Choroid plexus epithelial cell (primary cell): ENCODE measurements around the gene CHCHD6.

Experiments
- DNase-seq: peaks from one replicate; pipeline ENCODE4 v3.0.0-alpha.2; 2010; ENCODE audit warnings: low read depth
- H3K4me3 ChIP-seq: 2 replicates; pipeline ENCODE4 v1.5.1; 2011; ENCODE audit warnings: low read depth, mild to moderate bottlenecking, control low read depth, low read length, moderate library complexity
- TF ChIP-seq, protein P1 (sequence below): conservative IDR thresholded peaks from 2 replicates; pipeline ENCODE4 v1.5.1; 2011; ENCODE audit warnings: low read depth, mild to moderate bottlenecking, control low read depth, inconsistent platforms, low read length, moderate library complexity

CHCHD6 gene

DNA sequence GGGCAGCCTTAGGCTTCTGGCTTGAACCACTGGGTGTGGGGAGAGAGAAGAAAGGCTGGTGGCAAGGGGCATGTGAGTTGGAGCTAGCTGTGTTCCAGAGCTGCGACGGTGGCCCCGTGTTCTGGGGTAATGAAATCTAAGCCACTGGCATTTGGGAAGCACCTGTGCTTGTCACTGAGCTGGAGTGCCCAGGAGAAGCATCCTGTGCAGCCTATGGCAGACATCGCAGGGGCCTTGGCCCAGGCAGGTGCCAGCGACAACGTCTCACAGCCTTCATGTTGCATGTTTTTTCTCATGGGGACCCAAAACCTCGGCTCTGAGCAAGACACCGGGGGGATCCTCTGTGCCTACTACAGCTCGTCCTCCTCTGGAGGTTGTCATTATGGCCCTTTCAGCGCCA, 187.8 kb downstream of the CHCHD6 start:
- TF ChIP-seq, protein P1, sequence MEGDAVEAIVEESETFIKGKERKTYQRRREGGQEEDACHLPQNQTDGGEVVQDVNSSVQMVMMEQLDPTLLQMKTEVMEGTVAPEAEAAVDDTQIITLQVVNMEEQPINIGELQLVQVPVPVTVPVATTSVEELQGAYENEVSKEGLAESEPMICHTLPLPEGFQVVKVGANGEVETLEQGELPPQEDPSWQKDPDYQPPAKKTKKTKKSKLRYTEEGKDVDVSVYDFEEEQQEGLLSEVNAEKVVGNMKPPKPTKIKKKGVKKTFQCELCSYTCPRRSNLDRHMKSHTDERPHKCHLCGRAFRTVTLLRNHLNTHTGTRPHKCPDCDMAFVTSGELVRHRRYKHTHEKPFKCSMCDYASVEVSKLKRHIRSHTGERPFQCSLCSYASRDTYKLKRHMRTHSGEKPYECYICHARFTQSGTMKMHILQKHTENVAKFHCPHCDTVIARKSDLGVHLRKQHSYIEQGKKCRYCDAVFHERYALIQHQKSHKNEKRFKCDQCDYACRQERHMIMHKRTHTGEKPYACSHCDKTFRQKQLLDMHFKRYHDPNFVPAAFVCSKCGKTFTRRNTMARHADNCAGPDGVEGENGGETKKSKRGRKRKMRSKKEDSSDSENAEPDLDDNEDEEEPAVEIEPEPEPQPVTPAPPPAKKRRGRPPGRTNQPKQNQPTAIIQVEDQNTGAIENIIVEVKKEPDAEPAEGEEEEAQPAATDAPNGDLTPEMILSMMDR: no peak
- no peak for DNase-seq
- no peak overlapping the region for H3K4me3 ChIP-seq

GRCh38 chr3:126893651-126894050, 189.6 kb downstream of the CHCHD6 start:
- TF ChIP-seq, protein P1: no peak
- DNase-seq: no peak
- no peak overlapping the region for H3K4me3 ChIP-seq

DNA sequence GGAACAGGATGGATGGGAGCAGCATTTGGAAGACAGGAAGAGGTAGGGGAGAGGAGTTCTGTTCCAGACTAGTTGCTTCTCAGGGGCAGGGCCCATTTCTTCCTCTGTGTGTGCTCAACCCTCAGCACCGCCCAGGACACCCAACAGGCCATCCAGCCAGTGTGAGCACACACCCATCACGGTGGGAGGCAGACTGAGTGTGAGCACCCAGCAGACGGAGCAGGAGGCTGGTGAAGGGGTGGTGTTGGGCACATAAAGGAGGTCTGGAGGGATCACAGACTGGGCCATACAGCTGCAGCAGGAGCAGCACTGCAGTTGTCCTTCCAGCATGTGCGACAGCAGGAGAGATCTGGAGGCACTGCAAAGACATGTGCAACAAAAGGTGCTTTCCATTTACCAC, 190.4 kb downstream of the CHCHD6 start:
- DNase-seq: no peak
- no peak overlapping the region for H3K4me3 ChIP-seq
- TF ChIP-seq, protein P1: no peak

DNA sequence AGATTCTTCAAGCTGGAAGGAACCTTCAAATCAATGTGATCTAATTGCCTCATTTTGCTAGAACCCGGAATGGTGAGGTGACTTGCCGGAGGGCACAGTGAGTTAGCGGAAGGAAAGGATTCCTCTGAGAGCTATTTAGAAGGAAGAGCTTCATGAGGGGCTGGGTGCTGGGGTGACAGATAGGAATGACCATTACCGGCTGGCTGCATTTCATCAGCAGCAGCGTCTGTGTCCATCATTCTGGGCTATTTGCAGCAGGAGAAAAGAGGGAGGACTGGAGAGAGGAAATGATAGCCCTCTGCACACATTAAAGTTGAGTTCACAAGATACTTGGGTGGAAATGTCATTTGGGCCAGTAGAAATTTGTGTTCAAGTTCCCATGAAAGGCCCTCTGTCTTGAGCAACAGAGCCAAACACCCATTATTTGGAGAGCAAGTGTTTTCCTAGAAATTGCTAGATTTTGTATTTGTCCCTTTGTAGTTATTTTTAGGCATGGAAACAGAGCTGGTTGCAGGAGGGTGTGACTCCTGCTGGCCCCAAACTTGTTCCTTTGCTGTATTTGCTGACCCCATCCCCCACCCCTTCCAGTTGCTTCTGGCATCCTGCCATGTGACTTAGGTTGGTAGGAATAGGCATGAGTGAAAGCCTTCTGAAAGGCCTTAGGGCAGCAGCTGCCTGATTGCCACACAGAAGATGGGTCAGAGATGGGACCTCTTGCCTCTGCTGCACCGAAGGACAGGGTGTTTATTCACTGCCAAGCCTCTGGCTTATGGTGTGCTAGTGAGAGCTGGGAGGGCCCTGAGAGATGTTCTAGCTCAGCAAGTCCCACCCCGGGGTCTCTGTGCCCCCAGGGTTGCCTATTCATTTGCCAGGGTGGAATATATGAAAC, 191.4 kb downstream of the CHCHD6 start:
- peak; percentile 13 for DNase-seq
- TF ChIP-seq, protein P1: no peak
- no peak overlapping the region for H3K4me3 ChIP-seq

GRCh38 chr3:126896067-126896441, 192.0 kb downstream of the CHCHD6 start:
- TF ChIP-seq, protein P1: no peak
- no peak for DNase-seq
- no peak overlapping the region for H3K4me3 ChIP-seq

DNA sequence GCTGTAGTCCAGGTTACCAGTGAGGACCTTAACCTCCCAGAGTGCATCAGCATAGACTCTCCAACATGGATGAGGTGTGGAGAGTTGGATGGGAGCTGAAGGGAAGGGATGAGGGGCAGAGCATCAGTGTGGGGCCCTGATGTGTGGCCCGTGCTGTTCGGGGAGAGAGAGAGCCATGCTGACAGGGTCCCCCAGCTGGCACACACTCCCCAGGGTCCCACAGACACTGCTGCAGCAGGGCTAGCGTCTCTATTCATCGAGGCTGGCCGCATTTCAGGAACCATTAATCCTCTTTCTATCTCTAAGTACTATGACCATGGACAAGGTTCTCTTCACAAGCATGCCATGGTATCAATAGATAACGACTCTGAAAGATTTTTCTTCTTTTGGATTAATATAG, 192.9 kb downstream of the CHCHD6 start:
- no peak overlapping the region for H3K4me3 ChIP-seq
- no peak for DNase-seq
- TF ChIP-seq, protein P1: no peak

DNA sequence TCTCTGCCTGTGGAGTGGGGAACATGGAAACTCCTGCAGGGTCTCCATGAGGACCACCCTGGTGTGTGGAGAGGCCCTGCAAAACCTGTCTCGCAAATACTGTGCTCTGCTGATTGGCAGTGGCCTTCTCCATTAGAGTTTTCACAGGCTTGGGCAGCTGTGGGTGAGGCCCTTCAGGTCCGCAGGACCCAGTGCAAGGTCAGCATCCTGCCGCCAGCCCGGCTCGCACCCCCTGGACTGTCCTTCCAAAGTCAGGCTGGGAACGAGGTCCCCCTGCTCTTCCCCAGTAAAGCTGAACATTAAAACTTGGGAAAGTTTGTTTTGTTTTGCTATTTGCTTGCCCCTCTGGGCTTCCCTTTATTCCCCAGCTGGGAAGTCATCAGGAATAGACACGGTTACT, 193.9 kb downstream of the CHCHD6 start:
- DNase-seq: no peak
- no peak overlapping the region for H3K4me3 ChIP-seq
- TF ChIP-seq, protein P1: no peak
